Measurements from ENCODE around the gene NOD2.

DNA sequence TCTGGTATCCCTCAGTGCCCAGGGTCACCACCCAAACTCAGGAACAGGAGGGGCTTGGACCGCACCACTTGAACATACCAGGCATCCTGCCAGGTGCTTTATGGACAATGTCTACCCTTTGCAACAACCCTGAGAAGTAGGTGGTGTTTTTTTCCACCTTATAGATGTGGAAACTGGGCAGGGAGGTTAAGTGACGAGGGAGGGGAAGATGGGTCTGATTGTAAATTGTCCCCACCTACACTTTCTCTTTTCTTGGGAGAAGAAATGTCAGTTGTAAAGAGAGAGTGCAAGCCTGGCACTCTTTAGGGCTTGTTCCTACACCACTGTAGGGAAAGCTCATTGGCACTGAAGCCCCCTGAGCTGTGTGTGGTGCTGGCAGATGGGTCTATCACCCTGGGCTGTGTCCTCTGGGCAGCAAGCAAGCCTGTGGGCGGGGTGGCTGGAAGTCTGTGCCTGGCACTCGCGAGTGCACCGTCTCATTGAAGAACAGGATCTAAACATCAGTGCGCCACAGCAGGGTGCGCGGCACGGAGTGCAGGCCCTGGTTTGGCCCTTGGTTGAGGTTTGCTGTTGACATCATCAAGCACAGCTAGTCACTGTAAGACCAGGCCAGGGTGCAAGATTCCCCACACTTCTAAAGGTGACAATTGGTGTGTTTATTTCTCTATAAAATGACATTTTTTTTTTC, 15.1 kb downstream of the NOD2 start:
- TF ChIP-seq SMAD3 (CRISPR knock-in tag; IDR thresholded peaks at IDR 0.05; ENCODE audit: borderline replicate concordance) (no peak), ZBTB21 (CRISPR knock-in tag; IDR thresholded peaks at IDR 0.05; ENCODE audit: borderline replicate concordance) (no peak), NR3C1 (CRISPR knock-in tag; conservative IDR thresholded peaks at IDR 0.05; ENCODE audit: low read depth) (no peak), GTF2I (CRISPR knock-in tag; conservative IDR thresholded peaks at IDR 0.05) (no peak), FOXK1 (CRISPR knock-in tag; IDR thresholded peaks at IDR 0.05) (no peak), ESRRA (CRISPR knock-in tag; IDR thresholded peaks at IDR 0.05; ENCODE audit: borderline replicate concordance) (no peak), CREB1 (CRISPR knock-in tag; IDR thresholded peaks at IDR 0.05) (no peak)
- TF ChIP-seq, protein P1, sequence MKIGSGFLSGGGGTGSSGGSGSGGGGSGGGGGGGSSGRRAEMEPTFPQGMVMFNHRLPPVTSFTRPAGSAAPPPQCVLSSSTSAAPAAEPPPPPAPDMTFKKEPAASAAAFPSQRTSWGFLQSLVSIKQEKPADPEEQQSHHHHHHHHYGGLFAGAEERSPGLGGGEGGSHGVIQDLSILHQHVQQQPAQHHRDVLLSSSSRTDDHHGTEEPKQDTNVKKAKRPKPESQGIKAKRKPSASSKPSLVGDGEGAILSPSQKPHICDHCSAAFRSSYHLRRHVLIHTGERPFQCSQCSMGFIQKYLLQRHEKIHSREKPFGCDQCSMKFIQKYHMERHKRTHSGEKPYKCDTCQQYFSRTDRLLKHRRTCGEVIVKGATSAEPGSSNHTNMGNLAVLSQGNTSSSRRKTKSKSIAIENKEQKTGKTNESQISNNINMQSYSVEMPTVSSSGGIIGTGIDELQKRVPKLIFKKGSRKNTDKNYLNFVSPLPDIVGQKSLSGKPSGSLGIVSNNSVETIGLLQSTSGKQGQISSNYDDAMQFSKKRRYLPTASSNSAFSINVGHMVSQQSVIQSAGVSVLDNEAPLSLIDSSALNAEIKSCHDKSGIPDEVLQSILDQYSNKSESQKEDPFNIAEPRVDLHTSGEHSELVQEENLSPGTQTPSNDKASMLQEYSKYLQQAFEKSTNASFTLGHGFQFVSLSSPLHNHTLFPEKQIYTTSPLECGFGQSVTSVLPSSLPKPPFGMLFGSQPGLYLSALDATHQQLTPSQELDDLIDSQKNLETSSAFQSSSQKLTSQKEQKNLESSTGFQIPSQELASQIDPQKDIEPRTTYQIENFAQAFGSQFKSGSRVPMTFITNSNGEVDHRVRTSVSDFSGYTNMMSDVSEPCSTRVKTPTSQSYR (CRISPR knock-in tag; IDR thresholded peaks at IDR 0.05): no peak
- TF ChIP-seq, protein P2, sequence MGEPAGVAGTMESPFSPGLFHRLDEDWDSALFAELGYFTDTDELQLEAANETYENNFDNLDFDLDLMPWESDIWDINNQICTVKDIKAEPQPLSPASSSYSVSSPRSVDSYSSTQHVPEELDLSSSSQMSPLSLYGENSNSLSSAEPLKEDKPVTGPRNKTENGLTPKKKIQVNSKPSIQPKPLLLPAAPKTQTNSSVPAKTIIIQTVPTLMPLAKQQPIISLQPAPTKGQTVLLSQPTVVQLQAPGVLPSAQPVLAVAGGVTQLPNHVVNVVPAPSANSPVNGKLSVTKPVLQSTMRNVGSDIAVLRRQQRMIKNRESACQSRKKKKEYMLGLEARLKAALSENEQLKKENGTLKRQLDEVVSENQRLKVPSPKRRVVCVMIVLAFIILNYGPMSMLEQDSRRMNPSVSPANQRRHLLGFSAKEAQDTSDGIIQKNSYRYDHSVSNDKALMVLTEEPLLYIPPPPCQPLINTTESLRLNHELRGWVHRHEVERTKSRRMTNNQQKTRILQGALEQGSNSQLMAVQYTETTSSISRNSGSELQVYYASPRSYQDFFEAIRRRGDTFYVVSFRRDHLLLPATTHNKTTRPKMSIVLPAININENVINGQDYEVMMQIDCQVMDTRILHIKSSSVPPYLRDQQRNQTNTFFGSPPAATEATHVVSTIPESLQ (CRISPR knock-in tag; IDR thresholded peaks at IDR 0.05): no peak
- TF ChIP-seq, protein P3, sequence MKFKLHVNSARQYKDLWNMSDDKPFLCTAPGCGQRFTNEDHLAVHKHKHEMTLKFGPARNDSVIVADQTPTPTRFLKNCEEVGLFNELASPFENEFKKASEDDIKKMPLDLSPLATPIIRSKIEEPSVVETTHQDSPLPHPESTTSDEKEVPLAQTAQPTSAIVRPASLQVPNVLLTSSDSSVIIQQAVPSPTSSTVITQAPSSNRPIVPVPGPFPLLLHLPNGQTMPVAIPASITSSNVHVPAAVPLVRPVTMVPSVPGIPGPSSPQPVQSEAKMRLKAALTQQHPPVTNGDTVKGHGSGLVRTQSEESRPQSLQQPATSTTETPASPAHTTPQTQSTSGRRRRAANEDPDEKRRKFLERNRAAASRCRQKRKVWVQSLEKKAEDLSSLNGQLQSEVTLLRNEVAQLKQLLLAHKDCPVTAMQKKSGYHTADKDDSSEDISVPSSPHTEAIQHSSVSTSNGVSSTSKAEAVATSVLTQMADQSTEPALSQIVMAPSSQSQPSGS (CRISPR knock-in tag; IDR thresholded peaks at IDR 0.05; ENCODE audit: borderline replicate concordance, low read depth): no peak
- TF ChIP-seq, protein P4, sequence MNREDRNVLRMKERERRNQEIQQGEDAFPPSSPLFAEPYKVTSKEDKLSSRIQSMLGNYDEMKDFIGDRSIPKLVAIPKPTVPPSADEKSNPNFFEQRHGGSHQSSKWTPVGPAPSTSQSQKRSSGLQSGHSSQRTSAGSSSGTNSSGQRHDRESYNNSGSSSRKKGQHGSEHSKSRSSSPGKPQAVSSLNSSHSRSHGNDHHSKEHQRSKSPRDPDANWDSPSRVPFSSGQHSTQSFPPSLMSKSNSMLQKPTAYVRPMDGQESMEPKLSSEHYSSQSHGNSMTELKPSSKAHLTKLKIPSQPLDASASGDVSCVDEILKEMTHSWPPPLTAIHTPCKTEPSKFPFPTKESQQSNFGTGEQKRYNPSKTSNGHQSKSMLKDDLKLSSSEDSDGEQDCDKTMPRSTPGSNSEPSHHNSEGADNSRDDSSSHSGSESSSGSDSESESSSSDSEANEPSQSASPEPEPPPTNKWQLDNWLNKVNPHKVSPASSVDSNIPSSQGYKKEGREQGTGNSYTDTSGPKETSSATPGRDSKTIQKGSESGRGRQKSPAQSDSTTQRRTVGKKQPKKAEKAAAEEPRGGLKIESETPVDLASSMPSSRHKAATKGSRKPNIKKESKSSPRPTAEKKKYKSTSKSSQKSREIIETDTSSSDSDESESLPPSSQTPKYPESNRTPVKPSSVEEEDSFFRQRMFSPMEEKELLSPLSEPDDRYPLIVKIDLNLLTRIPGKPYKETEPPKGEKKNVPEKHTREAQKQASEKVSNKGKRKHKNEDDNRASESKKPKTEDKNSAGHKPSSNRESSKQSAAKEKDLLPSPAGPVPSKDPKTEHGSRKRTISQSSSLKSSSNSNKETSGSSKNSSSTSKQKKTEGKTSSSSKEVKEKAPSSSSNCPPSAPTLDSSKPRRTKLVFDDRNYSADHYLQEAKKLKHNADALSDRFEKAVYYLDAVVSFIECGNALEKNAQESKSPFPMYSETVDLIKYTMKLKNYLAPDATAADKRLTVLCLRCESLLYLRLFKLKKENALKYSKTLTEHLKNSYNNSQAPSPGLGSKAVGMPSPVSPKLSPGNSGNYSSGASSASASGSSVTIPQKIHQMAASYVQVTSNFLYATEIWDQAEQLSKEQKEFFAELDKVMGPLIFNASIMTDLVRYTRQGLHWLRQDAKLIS (CRISPR knock-in tag; IDR thresholded peaks at IDR 0.05; ENCODE audit: borderline replicate concordance): no peak
